Astrocyte (in vitro differentiated cells and primary cell): Measurements from ENCODE around the gene CCDC77. TPM values are rescaled to one million over a fixed set of nuclear protein-coding genes. Genes with fewer than 3 reads are reported as not detected.

Experiments
- DNase-seq: peaks from one replicate; pipeline ENCODE4 v3.0.0-alpha.2; 2010; ENCODE audit warnings: low read depth
- FAIRE-seq: peaks from 2 replicates; lab custom pipeline; 2011; peaks lifted over from hg19 to GRCh38; lab: Jason Lieb, UNC
- H2AFZ ChIP-seq: 2 replicates; pipeline ENCODE4 v1.6.0; 2012; ENCODE audit warnings: low read depth, low read length, inconsistent platforms
- H3K27ac ChIP-seq: 2 replicates; pipeline ENCODE4 v1.5.1; 2011; ENCODE audit warnings: low read depth, low read length, inconsistent platforms
- H3K27me3 ChIP-seq: 2 replicates; pipeline ENCODE4 v1.6.0; 2011; ENCODE audit warnings: low read length, inconsistent platforms; ENCODE audit not compliant: insufficient read depth
- H3K36me3 ChIP-seq: 2 replicates; pipeline ENCODE4 v1.5.1; 2011; ENCODE audit warnings: low read length, inconsistent platforms; ENCODE audit not compliant: insufficient read depth
- H3K4me1 ChIP-seq: 2 replicates; pipeline ENCODE4 v1.5.1; 2011; ENCODE audit warnings: low read length, inconsistent platforms; ENCODE audit not compliant: insufficient read depth
- H3K4me2 ChIP-seq: 2 replicates; pipeline ENCODE4 v1.6.0; 2012; ENCODE audit warnings: low read length, inconsistent platforms
- H3K4me3 ChIP-seq: 2 replicates; pipeline ENCODE4 v1.5.1; 2011; ENCODE audit warnings: low read depth, mild to moderate bottlenecking, low read length, inconsistent platforms; ENCODE audit not compliant: insufficient read depth
- H3K79me2 ChIP-seq: 2 replicates; pipeline ENCODE4 v1.6.0; 2012; ENCODE audit warnings: mild to moderate bottlenecking, low read length, inconsistent platforms; ENCODE audit not compliant: insufficient read depth
- H3K9ac ChIP-seq: 2 replicates; pipeline ENCODE4 v1.6.0; 2012; ENCODE audit warnings: mild to moderate bottlenecking, low read length, inconsistent platforms
- H3K9me3 ChIP-seq: 2 replicates; pipeline ENCODE4 v1.5.1; 2012; ENCODE audit warnings: low read depth, mild to moderate bottlenecking, low read length, inconsistent platforms; ENCODE audit not compliant: insufficient read depth
- H4K20me1 ChIP-seq: 2 replicates; pipeline ENCODE4 v1.6.0; 2012; ENCODE audit warnings: low read length, inconsistent platforms; ENCODE audit not compliant: insufficient read depth
- H3K27ac Mint-ChIP-seq: one replicate; pipeline ENCODE4 v1.8.0; 2021; ENCODE audit warnings: mild to moderate bottlenecking, mixed read lengths; ENCODE audit not compliant: unreplicated experiment
- H3K27me3 Mint-ChIP-seq: one replicate; pipeline ENCODE4 v1.8.0; 2021; ENCODE audit warnings: low read depth, mixed read lengths; ENCODE audit not compliant: unreplicated experiment
- H3K36me3 Mint-ChIP-seq: one replicate; pipeline ENCODE4 v1.8.0; 2021; ENCODE audit warnings: low read depth, mixed read lengths; ENCODE audit not compliant: unreplicated experiment
- H3K4me1 Mint-ChIP-seq: one replicate; pipeline ENCODE4 v1.8.0; 2021; ENCODE audit warnings: low read depth, mixed read lengths; ENCODE audit not compliant: unreplicated experiment
- H3K4me3 Mint-ChIP-seq: one replicate; pipeline ENCODE4 v1.8.0; 2021; ENCODE audit warnings: mild to moderate bottlenecking, moderate library complexity, mixed read lengths; ENCODE audit not compliant: unreplicated experiment
- H3K9me3 Mint-ChIP-seq: one replicate; pipeline ENCODE4 v1.8.0; 2021; ENCODE audit warnings: mild to moderate bottlenecking, mixed read lengths; ENCODE audit not compliant: unreplicated experiment
- EZH2 ChIP-seq: IDR thresholded peaks from 2 replicates; pipeline ENCODE4 v1.6.1; 2012; ENCODE audit warnings: mild to moderate bottlenecking, low read length, inconsistent platforms; ENCODE audit not compliant: insufficient read depth
- total RNA-seq: library from RNA; stranded (reverse); gene quantifications from 2 replicates; pipeline ENCODE4 v1.2.1, GENCODE V29; 2021
- TF ChIP-seq, protein P1 (sequence below): IDR thresholded peaks from 2 replicates; pipeline ENCODE4 v1.5.1; 2011; ENCODE audit warnings: low read depth, mild to moderate bottlenecking, inconsistent platforms, low read length, moderate library complexity; ENCODE audit not compliant: insufficient read depth

Gene CCDC77
- total RNA-seq, 1 donor from 2014 or later: 9.3 TPM

- TF ChIP-seq EZH2: no peak
- TF ChIP-seq, protein P1, sequence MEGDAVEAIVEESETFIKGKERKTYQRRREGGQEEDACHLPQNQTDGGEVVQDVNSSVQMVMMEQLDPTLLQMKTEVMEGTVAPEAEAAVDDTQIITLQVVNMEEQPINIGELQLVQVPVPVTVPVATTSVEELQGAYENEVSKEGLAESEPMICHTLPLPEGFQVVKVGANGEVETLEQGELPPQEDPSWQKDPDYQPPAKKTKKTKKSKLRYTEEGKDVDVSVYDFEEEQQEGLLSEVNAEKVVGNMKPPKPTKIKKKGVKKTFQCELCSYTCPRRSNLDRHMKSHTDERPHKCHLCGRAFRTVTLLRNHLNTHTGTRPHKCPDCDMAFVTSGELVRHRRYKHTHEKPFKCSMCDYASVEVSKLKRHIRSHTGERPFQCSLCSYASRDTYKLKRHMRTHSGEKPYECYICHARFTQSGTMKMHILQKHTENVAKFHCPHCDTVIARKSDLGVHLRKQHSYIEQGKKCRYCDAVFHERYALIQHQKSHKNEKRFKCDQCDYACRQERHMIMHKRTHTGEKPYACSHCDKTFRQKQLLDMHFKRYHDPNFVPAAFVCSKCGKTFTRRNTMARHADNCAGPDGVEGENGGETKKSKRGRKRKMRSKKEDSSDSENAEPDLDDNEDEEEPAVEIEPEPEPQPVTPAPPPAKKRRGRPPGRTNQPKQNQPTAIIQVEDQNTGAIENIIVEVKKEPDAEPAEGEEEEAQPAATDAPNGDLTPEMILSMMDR: no peak
- Histone ChIP-seq H3K4me2 (no peak overlapping the region), H3K9ac (no peak overlapping the region), H3K79me2 (no peaks in the 10 kb centered on the region), H3K27ac (no peak overlapping the region), H3K27me3 (peaks cover 52% of the 10 kb centered on the region), H3K36me3 (no peaks in the 10 kb centered on the region), H3K9me3 (no peaks in the 10 kb centered on the region), H2AFZ (no peak overlapping the region), H4K20me1 (peaks cover 4% of the 10 kb centered on the region), H3K4me1 (peaks cover 5% of the 10 kb centered on the region), H3K4me3 (no peak overlapping the region)
- no peak overlapping the region for H3K27ac Mint-ChIP-seq
- H3K4me1 Mint-ChIP-seq: no peaks in the 10 kb centered on the region
- no peaks in the 10 kb centered on the region for H3K9me3 Mint-ChIP-seq
- no peaks in the 10 kb centered on the region for H3K36me3 Mint-ChIP-seq
- no peak for DNase-seq
- H3K27me3 Mint-ChIP-seq: peaks cover 57% of the 10 kb centered on the region
- FAIRE-seq: no peak
- H3K4me3 Mint-ChIP-seq: no peak overlapping the region
Observed at GRCh38 chr12:457676-458075, 56.2 kb downstream of the CCDC77 start.

DNA sequence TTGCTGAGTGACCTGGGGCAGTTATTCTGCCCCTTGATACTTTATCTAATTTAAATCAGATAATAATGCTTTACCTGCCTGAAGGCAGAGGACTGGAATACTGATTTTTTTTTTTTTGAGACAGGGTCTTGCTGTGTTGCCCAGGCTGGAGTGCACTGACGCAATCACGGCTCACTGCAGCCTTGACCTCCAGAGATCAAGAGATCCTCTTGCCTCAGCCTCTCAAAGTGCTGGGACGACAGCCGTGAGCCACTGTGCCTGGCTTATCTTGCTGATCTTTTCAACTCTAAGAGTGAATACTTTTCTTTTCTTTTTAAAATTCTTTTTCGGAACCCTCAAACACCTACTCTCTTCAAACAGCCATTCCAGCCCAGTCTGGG is 57.6 kb downstream of the CCDC77 start:
- peaks cover 5% of the 10 kb centered on the region for H3K4me1 ChIP-seq
- no peaks in the 10 kb centered on the region for H3K36me3 ChIP-seq
- TF ChIP-seq, protein P1: no peak
- no peak for TF ChIP-seq EZH2
- DNase-seq (no peak), FAIRE-seq (no peak)
- peak overlapping the region; percentile 42 for H3K4me3 ChIP-seq
- no peaks in the 10 kb centered on the region for H3K4me1 Mint-ChIP-seq
- no peaks in the 10 kb centered on the region for H3K79me2 ChIP-seq
- no peak overlapping the region for H3K27ac ChIP-seq
- H3K4me2 ChIP-seq: peak overlapping the region; percentile 79
- peak overlapping the region; percentile 38 for H3K27ac Mint-ChIP-seq
- H2AFZ ChIP-seq: no peak overlapping the region
- H3K9me3 Mint-ChIP-seq: no peaks in the 10 kb centered on the region
- H3K4me3 Mint-ChIP-seq: peak overlapping the region; percentile 70
- H3K9me3 ChIP-seq: no peaks in the 10 kb centered on the region
- peaks cover 4% of the 10 kb centered on the region for H4K20me1 ChIP-seq
- H3K27me3 ChIP-seq: peaks cover 62% of the 10 kb centered on the region
- H3K27me3 Mint-ChIP-seq: peaks cover 62% of the 10 kb centered on the region
- no peak overlapping the region for H3K9ac ChIP-seq
- no peaks in the 10 kb centered on the region for H3K36me3 Mint-ChIP-seq

GRCh38 chr12:459430-460258 is 58.2 kb downstream of the CCDC77 start, which contains the start of gene B4GALNT3:
Gene B4GALNT3, plus strand, starts transcription at chr12:459939. Its CDS starts 438 bp downstream, at chr12:460377.
- H3K36me3 ChIP-seq: no peaks in the 10 kb centered on the region
- H3K9me3 Mint-ChIP-seq: no peaks in the 10 kb centered on the region
- peak; percentile 1 for TF ChIP-seq EZH2
- TF ChIP-seq, protein P1: no peak
- no peaks in the 10 kb centered on the region for H3K79me2 ChIP-seq
- no peak within 1 kb of the TSS for H3K27ac ChIP-seq
- H3K4me1 ChIP-seq: peaks cover 5% of the 10 kb centered on the region
- peak within 1 kb of the TSS; percentile 79 for H3K4me2 ChIP-seq
- peaks cover 2% of the 10 kb centered on the region for H3K4me1 Mint-ChIP-seq
- H3K27me3 ChIP-seq: peaks cover 65% of the 10 kb centered on the region
- H3K4me3 Mint-ChIP-seq: peak within 1 kb of the TSS; percentile 70
- peak within 1 kb of the TSS; percentile 38 for H3K27ac Mint-ChIP-seq
- H2AFZ ChIP-seq: peak within 1 kb of the TSS; percentile 13
- peaks cover 58% of the 10 kb centered on the region for H3K27me3 Mint-ChIP-seq
- FAIRE-seq (no peak), DNase-seq (no peak)
- peak within 1 kb of the TSS; percentile 42 for H3K4me3 ChIP-seq
- no peaks in the 10 kb centered on the region for H3K36me3 Mint-ChIP-seq
- no peaks in the 10 kb centered on the region for H3K9me3 ChIP-seq
- peaks cover 4% of the 10 kb centered on the region for H4K20me1 ChIP-seq
- H3K9ac ChIP-seq: no peak within 1 kb of the TSS
